GM19395 (cell line): ENCODE measurements around the gene RASSF4.
A peak's percentile ranks its signal among the peaks of the same experiment; 100 is the strongest.

Source experiments
- ATAC-seq: cut with Tn5 transposase; IDR thresholded peaks from one replicate; pipeline ENCODE4 v1.9.1; 2021; ENCODE audit warnings: mild to moderate bottlenecking, moderate library complexity; ENCODE audit not compliant: unreplicated experiment

RASSF4 gene

GRCh38 chr10:44959247-44960087 is at the start of gene RASSF4:
Gene RASSF4, plus strand, starts transcription at chr10:44959802. Its CDS starts 10,401 bp downstream, at chr10:44970203.
- peak; percentile 92 for ATAC-seq

DNA sequence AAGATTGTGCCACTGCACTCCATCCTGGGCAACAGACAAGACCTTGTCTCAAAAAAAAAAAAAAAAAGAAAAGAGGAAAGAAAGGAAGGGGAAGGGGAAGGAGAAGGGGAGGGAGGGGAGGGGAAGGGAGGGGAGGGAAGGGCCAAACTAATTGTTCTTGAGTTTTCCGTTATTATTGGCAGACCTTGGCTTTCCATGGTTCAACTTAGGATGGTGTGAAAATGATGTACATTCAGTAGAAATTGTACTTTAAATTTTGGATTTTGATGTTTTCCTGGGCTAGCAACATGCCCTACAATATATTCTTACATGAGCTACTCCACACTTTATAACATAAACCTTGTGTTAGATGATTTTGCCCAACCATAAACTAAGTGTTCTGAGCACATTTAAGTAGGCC is 49.7 kb upstream of the RASSF4 start:
- ATAC-seq = no peak

DNA sequence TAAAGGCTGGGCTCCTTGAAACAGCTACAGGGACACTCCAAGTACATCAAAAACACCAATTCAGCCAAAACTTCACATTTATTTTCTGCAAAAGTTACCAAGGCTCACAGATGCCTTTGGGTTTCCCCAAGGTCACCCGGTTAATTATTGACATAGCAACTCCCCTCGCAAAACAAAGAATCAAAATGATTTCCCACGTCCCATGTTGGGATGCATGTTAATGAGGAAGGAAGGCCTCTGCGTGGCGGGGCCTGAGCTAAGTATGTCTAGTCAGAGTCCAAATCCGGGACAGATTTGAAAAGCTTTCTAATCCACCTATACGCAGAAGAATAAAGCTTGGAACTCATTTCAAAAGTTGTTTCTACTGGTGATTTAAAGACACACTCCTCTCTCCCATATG is 49.0 kb upstream of the RASSF4 start:
- ATAC-seq = no peak

DNA sequence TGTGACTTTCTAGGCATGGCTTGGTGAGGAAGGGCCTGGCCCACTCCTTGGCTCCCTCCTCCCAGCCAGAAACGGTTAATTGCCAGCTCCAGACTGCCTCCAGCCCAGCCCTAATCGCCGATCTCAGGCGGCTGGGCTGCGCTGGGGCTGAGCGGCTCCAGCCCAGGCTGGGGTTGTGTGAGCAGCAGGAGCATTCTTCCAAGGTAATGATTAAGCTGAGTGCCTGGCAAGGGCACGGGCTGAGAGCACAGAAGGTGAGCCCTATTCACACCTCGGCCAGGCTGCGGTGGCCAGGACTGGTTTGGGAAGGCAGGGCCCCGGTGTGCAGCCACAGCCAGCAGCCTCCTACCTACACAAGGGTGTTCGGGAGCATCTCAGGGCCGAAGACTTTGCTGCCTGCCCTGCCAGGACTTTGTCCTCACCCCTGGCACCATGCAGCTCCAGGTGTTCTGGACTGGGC is 48.5 kb upstream of the RASSF4 start, which contains the start of gene TMEM72:
TSS of gene TMEM72 (plus strand) at position 257 of the 460 bp plus-strand sequence. CDS start at position 433, 176 bp downstream.
- no peak for ATAC-seq

DNA sequence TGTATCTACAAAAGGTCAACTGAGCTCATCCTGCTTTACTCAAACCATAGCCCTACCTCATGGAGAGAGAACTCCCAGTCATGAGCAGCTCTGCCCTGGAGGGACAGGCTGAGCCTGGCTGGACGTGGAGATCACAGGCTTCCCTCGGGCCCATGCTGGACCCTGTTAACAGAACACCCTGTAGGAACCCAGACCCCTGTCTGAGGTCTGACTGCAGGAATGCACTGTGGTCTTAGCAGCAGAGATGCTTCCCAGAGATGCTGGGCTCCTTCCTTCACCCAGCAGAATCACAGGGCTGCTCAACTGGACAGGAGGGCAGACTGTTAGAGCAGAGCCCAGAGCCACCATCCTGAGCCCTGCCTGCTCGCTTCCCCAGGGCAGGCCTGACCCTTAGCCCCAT is 47.7 kb upstream of the RASSF4 start:
- no peak for ATAC-seq

GRCh38 chr10:44913350-44914081 is 46.1 kb upstream of the RASSF4 start:
- no peak for ATAC-seq

- no peak for ATAC-seq
Observed at GRCh38 chr10:44914891-44915290, 44.7 kb upstream of the RASSF4 start.

DNA sequence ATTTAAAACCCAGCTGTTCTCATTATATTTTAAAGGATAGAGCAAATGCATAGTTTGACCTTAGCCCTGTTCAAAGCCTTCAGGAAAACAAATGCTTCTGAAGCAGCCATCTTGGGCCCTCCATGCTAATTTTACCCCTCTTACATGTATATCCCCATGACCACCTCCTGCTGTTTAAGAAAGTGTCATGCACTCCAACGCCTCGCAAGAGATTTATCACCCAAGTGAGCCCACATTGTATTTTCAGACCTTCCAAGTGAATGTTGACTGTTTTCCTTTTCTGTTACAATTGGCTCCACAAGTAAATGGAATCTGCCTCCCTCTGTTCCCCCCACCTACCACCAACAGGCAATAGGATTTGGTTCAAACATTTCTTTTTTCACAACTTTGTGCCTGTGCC is 43.2 kb upstream of the RASSF4 start:
- no peak for ATAC-seq

DNA sequence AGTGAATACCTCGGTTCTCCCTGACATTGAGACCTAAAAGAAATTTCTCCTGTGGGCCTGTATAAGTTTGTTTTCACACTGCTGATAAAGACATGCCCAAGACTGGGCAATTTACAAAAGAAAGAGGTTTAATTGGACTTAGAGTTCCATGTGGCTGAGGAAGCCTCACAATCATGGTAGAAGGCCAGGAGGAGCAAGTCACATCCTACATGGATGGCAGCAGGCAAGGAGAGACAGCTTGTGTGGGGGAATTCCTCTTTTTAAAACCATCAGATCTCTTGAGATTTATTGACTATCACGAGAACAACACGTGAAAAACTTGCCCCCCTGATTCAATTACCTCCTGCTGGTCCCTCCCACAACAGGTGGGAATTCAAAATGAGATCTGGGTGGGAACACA is 41.8 kb upstream of the RASSF4 start:
- ATAC-seq = no peak

GRCh38 chr10:44920252-44920651 is 39.4 kb upstream of the RASSF4 start:
- ATAC-seq = no peak

DNA sequence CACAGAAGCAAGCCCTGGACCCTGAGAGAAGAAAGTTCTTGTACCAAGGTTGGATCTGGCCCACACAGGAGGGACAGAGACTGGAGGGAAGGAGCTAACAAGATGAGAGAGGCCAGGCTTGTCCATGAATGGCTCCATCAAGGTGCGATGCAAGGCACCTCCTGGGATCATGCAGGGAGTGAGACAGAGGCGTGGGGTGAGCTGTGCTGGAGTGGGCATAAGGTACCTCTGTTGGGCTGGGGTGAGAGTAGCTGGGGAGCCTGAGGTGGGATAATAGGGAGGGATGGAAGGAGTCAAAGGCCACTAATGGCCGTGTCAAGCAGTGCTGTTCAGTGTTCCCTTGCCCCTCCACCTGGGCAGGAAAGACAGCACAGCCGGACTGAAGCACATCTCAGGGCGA is 38.5 kb upstream of the RASSF4 start:
- no peak for ATAC-seq

GRCh38 chr10:44921506-44921905 is 38.1 kb upstream of the RASSF4 start:
- ATAC-seq = no peak

DNA sequence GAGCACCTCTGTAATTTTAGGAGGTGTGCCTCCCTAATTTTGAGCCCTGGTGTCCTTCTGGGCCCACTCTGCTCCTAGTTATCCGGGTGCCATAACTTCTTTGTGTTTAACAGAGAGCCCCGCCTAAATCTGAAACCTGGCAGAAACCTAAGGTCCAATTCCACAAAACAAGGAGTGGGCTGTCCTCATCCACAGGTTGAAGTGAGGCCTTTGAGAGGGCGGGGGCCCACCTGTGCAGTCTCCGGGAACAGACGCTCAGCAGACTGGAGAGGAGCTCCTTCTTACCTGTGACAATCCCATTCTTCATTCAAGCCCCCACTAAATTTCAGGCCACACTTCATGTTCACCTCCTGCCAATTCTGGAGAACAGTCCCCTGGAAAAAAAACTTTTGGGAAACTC is 37.6 kb upstream of the RASSF4 start:
- ATAC-seq = no peak

GRCh38 chr10:44922796-44923545 is 36.6 kb upstream of the RASSF4 start:
- no peak for ATAC-seq

DNA sequence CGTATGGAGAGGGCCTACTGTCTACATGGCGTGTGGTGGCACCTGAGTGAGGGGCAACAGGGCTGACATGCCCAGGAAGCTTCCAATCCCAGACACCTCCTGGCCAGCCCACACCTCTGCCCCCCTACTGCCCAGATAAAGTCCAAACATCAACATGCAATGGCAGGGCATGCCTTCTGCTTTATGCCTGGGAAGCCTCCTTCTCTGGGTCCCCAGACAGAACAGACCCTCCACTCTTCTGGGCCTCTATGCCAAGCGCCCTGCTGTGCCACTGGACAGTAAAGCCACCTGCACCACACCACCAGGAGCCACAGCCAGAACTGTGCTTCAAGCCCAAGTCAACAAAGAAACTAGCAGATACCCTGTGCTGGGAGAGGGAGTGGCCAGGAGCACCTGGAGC is 36.0 kb upstream of the RASSF4 start:
- ATAC-seq = no peak

DNA sequence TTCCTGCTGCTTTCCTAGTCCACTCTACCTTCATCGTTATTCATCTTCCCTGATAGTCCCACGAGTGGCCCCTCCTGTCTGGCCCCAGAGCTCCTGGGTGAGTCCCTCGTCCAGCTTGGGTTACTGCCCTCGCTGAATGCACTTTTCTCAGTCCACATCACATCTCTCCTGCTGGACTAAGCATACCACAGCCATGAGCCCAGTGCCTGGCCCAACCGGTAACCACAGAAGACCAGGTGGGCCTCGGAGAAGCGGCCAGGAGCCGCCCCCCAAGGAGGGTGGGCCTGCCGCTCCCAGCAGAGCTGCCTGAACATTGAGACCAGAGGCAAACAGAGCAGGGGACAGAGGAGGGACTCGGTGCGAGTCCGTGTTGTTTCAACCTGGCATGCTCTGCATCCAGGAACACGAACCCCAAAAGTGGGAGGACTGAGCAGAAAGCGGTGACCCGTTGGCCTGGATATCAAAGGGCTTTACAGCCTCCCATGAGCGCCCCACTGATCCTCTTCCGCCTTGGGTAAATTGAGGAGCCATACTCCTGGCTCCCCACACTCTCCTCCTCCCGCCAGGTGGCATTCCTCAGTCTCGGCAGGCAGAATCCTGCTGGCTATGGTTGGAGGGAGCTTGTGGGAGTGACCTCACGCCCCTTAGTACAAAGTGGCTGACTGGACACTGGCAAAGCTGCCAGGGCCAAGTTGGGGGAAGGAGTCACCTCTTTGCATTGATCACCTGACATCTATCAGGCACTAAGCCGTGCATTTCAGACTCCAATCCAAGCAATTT is 35.2 kb upstream of the RASSF4 start:
- no peak for ATAC-seq

DNA sequence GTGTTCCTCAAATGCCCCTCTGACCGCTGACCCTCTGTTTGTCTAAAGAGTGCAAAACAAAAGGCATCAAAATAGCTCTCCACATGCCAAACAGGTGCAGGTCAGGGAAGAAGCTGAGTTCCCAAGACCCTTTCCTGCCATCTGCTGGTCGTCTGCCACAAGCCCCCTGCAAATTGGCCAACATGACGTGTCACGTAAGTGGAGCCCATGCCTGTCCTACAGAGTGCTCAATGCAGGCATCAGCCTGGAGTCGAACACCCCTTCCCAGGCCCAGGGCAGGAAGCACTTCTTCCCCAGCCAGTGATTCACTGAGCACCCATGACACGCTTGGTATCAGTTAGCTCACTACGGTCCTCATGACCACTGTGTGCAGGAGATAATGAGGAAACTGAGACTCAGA is 34.4 kb upstream of the RASSF4 start:
- no peak for ATAC-seq

DNA sequence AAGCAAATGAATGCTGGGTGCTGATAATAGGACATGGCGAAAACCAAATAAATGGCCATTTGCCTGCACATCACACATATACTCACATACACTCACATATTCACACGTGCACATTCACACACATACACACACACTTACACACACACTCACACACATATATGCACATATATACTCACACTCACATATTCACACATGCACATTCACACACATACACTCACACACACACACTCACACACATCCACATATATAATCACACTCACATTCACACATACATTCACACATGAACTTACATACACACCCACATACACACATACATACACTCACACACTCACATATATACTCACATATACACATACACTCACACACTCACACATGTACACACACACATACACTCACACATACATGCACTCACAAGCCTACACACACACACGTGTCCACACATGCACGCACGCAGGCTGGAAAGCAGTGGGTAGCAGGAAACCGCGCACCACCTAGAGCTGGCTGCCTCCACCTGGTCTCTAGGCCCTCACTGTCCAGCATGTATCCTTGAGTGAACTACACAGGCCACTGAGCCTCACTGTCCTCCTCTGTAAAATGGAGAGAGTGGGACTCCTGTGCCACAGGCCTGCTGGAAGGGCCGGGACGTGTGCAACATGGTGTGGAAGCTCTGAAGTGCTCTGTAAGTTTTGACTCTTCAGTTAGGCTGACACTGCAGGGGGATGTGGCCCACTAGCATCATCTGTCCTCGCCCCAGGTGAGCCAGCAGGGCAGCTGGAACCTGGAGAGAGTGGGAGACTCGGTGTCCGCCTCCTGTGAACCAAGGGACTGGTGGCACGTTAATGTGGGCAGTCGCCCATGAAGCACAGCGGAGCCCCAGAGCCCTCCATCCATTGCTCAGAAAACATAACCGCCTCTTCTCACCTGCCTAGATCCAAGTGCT is 33.5 kb upstream of the RASSF4 start:
- ATAC-seq = no peak

GRCh38 chr10:44926751-44927351 is 32.8 kb upstream of the RASSF4 start:
- ATAC-seq = no peak
